Fibroblast of skin of right biceps (primary cell): ENCODE measurements around the gene LRRC75A.
"Not testable (repeated sequence)": the region's sequence is repeated elsewhere in the genome, so short reads cannot be mapped to it uniquely, and the experiment has no call there.

Source experiments
- DNase-seq: peaks from one replicate; pipeline ENCODE4 v3.0.0-alpha.2; 2013

Gene LRRC75A

DNA sequence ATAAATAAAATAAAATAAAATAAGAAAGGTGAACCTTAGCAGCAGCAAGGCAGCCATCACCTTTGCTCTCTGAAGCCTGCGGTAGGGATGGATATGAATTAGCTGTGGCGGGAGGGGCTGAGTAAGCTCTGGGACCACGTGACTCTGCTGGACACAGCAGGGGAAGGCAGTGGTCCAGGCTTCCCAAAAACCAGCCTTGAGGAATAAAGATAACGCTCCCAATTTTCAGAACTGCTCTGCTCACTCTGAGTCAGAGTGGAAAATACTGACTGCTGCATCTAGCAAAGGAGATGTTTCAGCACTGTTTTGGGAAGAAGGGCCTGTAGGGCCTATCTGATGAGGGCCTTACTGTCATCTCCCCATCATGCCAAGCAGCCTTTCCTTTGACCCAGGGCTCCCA is 96.1 kb downstream of the LRRC75A start:
- not testable (repeated sequence) for DNase-seq

DNA sequence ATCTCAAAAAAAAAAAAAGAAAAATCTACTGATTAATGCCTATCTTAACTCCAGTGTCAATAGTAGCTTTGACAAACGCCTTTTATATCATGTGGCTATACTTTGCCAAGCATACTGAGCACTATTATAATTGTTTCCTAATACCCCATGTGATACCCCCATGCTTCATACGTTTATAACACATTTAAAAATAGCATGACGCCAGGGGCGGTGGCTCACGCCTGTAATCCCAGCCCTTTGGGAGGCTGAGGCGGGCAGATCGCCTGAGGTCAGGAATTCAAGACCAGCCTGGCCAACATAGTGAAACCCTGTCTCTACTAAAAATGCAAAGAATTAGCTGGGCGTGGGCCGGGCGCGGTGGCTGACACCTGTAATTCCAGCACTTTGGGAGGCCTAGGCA is 99.5 kb downstream of the LRRC75A start:
- not testable (repeated sequence) for DNase-seq
